Measurements from ENCODE around the gene GRIK4.

The GRIK4 gene

DNA sequence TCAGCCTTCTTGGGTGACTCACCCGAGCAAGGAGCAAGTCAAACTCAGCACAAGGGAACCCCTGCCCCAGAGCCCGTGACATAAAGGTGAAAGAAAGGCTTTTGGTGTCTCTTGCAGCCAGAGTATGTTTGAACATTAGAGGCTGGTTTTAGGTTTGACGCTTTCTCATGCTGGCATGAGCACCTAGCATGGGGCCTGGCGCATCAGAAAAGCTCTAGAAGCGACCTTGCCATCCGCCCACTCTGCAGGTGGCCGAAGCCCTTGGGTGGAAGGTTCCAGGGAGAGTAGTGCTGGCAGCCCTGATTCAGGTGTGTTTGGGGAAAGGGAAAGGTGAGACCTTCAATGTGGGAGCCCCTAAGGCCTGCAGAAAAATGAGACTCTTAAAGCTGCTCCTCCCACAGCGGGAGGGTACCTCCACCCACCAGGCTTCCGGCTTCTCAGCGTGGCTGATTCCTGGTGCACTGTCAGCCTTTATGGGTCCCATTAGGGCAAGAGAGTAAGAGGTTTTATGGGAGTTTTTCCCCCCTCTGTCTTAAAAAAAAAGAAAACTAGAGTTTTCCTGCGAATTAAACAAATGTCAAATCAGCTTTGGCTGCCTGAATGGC, 88.4 kb downstream of the GRIK4 start:
- H3K4me3 ChIP-seq (ENCODE audit: low read depth, low read length) = no peak overlapping the region
- ChIA-PET POLR2A (no interaction called here), CTCF (no interaction called here)
- no peak for DNase-seq (ENCODE audit: low read depth, low spot score)
- TF ChIP-seq, protein P1, sequence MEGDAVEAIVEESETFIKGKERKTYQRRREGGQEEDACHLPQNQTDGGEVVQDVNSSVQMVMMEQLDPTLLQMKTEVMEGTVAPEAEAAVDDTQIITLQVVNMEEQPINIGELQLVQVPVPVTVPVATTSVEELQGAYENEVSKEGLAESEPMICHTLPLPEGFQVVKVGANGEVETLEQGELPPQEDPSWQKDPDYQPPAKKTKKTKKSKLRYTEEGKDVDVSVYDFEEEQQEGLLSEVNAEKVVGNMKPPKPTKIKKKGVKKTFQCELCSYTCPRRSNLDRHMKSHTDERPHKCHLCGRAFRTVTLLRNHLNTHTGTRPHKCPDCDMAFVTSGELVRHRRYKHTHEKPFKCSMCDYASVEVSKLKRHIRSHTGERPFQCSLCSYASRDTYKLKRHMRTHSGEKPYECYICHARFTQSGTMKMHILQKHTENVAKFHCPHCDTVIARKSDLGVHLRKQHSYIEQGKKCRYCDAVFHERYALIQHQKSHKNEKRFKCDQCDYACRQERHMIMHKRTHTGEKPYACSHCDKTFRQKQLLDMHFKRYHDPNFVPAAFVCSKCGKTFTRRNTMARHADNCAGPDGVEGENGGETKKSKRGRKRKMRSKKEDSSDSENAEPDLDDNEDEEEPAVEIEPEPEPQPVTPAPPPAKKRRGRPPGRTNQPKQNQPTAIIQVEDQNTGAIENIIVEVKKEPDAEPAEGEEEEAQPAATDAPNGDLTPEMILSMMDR (IDR thresholded peaks at IDR 0.05; ENCODE audit: insufficient read depth, low read length, missing control alignments) = no peak

DNA sequence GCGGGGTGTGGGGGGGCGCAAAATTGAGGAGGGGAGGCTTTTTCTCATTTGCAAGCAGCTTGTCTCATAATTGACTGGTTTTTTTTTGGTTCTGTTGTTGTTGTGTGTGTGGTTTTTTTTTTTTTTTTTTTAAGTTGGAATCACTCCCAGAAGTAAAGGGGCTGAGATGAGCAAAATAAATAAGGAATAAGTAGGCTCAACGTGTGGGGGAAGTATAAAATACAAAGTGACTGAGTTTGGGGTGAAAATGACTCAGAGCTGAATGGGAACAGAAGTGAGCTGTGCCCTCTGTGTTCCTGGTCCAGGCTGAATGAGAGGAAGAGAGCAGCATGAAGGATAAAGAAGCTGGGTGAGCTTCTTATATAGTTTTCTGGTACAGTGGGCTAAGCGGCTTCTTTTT, 90.0 kb downstream of the GRIK4 start:
- POLR2A ChIA-PET = no interaction called here
- DNase-seq (ENCODE audit: low read depth, low spot score) = no peak
- TF ChIP-seq, protein P1 (IDR thresholded peaks at IDR 0.05; ENCODE audit: insufficient read depth, low read length, missing control alignments) = no peak
- H3K4me3 ChIP-seq (ENCODE audit: low read depth, low read length) = no peak overlapping the region
- CTCF ChIA-PET = no interaction called here

DNA sequence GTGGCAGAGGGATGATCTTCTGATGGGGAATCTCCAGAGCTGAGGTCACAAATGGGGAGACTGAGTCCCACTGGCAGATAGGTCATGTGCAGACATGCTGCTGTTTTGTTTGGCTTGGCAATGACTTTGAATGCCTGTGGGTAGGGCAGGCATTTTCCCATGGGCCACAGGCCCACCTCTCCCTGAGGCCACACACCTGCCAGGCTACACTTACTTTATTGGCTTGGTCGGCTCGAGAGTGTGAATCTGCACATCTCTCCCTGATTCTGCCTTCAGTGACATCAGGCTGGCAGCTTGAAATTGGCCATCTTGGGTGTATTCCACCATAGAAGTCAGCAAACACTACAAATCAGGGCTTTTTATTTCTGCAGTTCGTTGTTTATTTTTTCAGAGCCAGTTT, 91.5 kb downstream of the GRIK4 start:
- no peak for DNase-seq (ENCODE audit: low read depth, low spot score)
- POLR2A ChIA-PET = no interaction called here
- TF ChIP-seq, protein P1 (IDR thresholded peaks at IDR 0.05; ENCODE audit: insufficient read depth, low read length, missing control alignments) = no peak
- CTCF ChIA-PET = no interaction called here
- H3K4me3 ChIP-seq (ENCODE audit: low read depth, low read length) = no peak overlapping the region

DNA sequence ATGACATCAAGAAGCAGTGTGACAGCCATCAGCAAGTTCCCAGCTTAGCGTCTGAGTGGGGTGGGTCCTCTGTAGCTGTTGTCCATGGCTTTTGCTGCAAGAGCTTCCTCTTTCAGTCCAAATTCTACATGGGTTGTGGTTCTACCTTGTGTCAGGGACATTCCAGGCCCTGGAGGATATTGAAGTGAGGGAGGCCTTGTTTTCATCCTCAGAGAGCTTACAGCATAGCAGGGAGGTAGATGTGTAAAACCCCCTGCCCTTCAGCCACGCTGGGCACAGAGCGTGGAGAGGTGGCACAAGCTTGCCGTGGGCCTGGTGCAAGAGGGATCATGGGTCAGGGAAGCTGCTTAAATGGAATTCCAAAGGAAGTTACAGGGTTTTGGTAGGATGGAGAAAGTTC, 93.9 kb downstream of the GRIK4 start:
- no peak for DNase-seq (ENCODE audit: low read depth, low spot score)
- ChIA-PET POLR2A (no interaction called here), CTCF (no interaction called here)

DNA sequence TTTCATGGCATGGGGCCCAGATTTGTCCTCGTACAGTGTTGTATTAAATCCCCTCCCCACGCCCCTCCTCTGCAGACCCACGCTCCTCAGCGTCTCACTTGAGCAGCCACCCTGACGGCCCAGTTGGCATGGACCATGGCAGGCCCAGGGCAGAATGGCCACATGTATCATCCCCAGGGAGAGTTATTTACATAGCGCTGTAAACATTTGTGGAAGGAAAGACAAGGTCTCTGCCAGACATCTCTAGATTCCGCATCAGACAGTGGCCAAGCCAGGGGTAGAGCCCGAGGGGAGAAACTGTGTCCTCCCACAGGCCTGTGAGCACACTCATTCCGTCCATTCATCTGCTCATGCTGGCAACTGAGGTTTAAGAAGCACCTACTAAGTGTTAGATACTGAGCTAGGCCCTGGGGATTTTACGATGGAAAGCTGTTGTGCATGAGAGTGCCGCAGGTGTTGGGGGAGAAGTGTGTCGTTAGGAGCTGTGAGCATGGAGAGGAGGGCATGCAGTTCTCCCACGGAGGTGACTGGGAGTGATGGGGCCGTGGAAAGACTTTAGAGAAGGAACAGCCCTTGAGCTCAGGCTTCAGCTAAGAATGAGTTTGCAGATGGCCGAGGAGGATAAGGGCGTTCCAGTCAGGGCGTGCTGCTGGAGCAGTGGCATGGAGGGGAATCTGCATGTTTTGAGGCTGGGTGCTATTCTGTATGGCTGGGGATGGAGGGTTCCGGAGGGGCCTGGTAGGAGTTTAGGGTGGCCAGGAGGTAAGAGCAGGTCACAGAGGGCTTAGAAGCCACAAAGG, 94.9 kb downstream of the GRIK4 start:
- no peak for DNase-seq (ENCODE audit: low read depth, low spot score)
- ChIA-PET CTCF (no interaction called here), POLR2A (no interaction called here)
- TF ChIP-seq, protein P1 (IDR thresholded peaks at IDR 0.05; ENCODE audit: insufficient read depth, low read length, missing control alignments) = no peak
- H3K4me3 ChIP-seq (ENCODE audit: low read depth, low read length) = no peak overlapping the region

More for the DNA sequence above, 93.9 kb downstream of the GRIK4 start:
- TF ChIP-seq, protein P1 (IDR thresholded peaks at IDR 0.05; ENCODE audit: insufficient read depth, low read length, missing control alignments) = no peak
- H3K4me3 ChIP-seq (ENCODE audit: low read depth, low read length) = no peak overlapping the region

DNA sequence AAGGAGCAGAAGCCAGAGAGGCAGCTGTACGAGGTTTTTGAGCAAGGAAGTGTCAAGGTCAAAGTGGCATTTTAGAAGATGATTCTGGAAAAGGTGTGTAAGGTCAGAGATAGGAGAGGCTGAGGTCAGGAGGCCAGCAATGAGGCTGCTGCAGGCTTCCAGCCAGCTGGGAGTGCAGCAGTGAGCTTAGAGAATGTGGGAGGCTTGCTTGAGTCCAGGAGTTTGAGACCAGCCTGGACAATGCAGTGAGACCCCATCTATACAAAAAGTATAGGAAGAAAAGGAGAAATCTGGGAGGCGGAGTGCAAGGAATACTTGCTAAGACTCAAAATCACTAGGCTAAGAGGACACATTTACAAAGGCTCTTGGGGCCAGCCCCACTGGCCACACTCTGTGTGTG, 96.5 kb downstream of the GRIK4 start:
- TF ChIP-seq, protein P1 (IDR thresholded peaks at IDR 0.05; ENCODE audit: insufficient read depth, low read length, missing control alignments) = no peak
- POLR2A ChIA-PET = no interaction called here
- DNase-seq (ENCODE audit: low read depth, low spot score) = no peak
- CTCF ChIA-PET = no interaction called here
- H3K4me3 ChIP-seq (ENCODE audit: low read depth, low read length) = no peak overlapping the region

Measured in AG04449 (cell line).